Upper lobe of left lung (tissue), 6 donors: ENCODE results near the gene CEACAM19. TPM values are rescaled to one million over a fixed set of nuclear protein-coding genes. Genes with fewer than 3 reads are reported as not detected.

Experiments
- ATAC-seq, 2 donors: fragments of 200-7000 bp; cut with Tn5 transposase; one replicate each; pipeline ENCODE4 v1.9.1; 2022; ENCODE audit warnings: mild to moderate bottlenecking in 2 of 2, moderate library complexity in 2 of 2; ENCODE audit not compliant: low FRiP score in 2 of 2
- DNase-seq, 2 donors: peaks; one replicate each; pipeline ENCODE4 v3.0.0-alpha.2; 2019 to 2020
- H3K27ac ChIP-seq, 4 donors: fragments of 200-600 bp; sonication (generic); one replicate each; pipeline ENCODE4 v1.5.1; 2016 to 2019
- H3K27me3 ChIP-seq, 4 donors: fragments of 200-600 bp; sonication (generic); one replicate each; pipeline ENCODE4 v1.5.1; 2017 to 2019
- H3K36me3 ChIP-seq, 4 donors: fragments of 200-600 bp; sonication (generic); one replicate each; pipeline ENCODE4 v1.5.1; 2016 to 2019
- H3K4me1 ChIP-seq, 4 donors: fragments of 200-600 bp; sonication (generic); one replicate each; pipeline ENCODE4 v1.5.1; 2018 to 2019
- H3K4me3 ChIP-seq, 4 donors: fragments of 200-600 bp; sonication (generic); one replicate each; pipeline ENCODE4 v1.5.1; 2017 to 2019; ENCODE audit warnings: mild to moderate bottlenecking in 2 of 4, moderate library complexity in 1 of 4
- H3K9me3 ChIP-seq, 4 donors: fragments of 200-600 bp; sonication (generic); one replicate each; pipeline ENCODE4 v1.5.1; 2018 to 2019
- EP300 ChIP-seq, 4 donors: sonication (generic); formaldehyde crosslinking; IDR thresholded peaks; one replicate each; pipeline ENCODE4 v1.5.1; 2017; ENCODE audit warnings: antibody characterized with exemption in 4 of 4, control low read depth in 2 of 4
- POLR2A ChIP-seq, 4 donors: fragments of 450-650 bp; IDR thresholded peaks; one replicate each; pipeline ENCODE4 v1.5.1; 2016 to 2017; ENCODE audit warnings: antibody characterized with exemption in 4 of 4, mild to moderate bottlenecking in 2 of 4
- POLR2AphosphoS5 ChIP-seq, 2 donors: sonication (generic); formaldehyde crosslinking; IDR thresholded peaks; one replicate each; pipeline ENCODE4 v1.5.1; 2017; ENCODE audit warnings: antibody characterized with exemption in 2 of 2
- WGBS, 2 donors: methylation state at CpG; one replicate each; pipeline ENCODE4 v1.1.5; 2017 to 2018; 5-methylcytosine and 5-hydroxymethylcytosine counted together
- total RNA-seq, 6 donors: library from RNA; depleted of rRNA in 4 of 6; stranded (reverse); fragments of >200 nt in 4 of 6; gene quantifications; one replicate each; pipeline versions ENCODE4 v1.1.0 to v1.2.1, GENCODE V29; 2016 to 2021
- TF ChIP-seq, protein P1 (sequence below), 6 experiments: fragments of 450-650 bp in 4 of 6; fragments of 200-600 bp in 2 of 6; sonication (generic) in 2 of 6; IDR thresholded peaks; one replicate each; pipeline ENCODE4 v1.5.1; 2016 to 2019; ENCODE audit warnings: antibody characterized with exemption in 6 of 6
- donor health status: DM: no; HTN: no; CAD: no; lungs with moderate emphysema.
- donor health status: DM: no; HTN: yes; CAD: no; lungs with severe emphysema.

Gene CEACAM19
- total RNA-seq, 6 donors from 2014 or later = 2.8 to 13.6 (median 7.2) TPM

DNA sequence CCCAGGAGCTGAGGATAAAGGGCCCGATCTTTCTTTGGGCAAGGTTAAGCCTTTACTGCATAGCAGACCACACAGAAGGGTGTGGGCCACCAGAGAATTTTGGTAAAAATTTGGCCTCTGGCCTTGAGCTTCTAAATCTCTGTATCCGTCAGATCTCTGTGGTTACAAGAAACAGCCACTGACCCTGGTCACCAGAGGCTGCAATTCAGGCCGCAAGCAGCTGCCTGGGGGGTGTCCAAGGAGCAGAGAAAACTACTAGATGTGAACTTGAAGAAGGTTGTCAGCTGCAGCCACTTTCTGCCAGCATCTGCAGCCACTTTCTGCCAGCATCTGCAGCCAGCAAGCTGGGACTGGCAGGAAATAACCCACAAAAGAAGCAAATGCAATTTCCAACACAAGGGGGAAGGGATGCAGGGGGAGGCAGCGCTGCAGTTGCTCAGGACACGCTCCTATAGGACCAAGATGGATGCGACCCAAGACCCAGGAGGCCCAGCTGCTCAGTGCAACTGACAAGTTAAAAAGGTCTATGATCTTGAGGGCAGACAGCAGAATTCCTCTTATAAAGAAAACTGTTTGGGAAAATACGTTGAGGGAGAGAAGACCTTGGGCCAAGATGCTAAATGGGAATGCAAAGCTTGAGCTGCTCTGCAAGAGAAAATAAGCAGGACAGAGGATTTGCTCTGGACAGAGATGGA, 8.4 kb upstream of the CEACAM19 start:
- Histone ChIP-seq H3K27me3 (no peaks in the 10 kb centered on the region), H3K4me3 (no peak overlapping the region), H3K4me1 (peaks cover 0 to 4% (median 0%) of the 10 kb centered on the region in 4 donors), H3K36me3 (peaks cover 11 to 64% (median 45%) of the 10 kb centered on the region in 4 donors), H3K9me3 (no peaks in the 10 kb centered on the region), H3K27ac (no peak overlapping the region)
- ATAC-seq (no peak), DNase-seq (no peak)
- TF ChIP-seq POLR2A (IDR thresholded peaks at IDR 0.05) (no peak), POLR2AphosphoS5 (IDR thresholded peaks at IDR 0.05) (no peak), EP300 (IDR thresholded peaks at IDR 0.05) (no peak)
- TF ChIP-seq, protein P1, sequence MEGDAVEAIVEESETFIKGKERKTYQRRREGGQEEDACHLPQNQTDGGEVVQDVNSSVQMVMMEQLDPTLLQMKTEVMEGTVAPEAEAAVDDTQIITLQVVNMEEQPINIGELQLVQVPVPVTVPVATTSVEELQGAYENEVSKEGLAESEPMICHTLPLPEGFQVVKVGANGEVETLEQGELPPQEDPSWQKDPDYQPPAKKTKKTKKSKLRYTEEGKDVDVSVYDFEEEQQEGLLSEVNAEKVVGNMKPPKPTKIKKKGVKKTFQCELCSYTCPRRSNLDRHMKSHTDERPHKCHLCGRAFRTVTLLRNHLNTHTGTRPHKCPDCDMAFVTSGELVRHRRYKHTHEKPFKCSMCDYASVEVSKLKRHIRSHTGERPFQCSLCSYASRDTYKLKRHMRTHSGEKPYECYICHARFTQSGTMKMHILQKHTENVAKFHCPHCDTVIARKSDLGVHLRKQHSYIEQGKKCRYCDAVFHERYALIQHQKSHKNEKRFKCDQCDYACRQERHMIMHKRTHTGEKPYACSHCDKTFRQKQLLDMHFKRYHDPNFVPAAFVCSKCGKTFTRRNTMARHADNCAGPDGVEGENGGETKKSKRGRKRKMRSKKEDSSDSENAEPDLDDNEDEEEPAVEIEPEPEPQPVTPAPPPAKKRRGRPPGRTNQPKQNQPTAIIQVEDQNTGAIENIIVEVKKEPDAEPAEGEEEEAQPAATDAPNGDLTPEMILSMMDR (IDR thresholded peaks at IDR 0.05) = no peak
- 72 to 81% methylated on average over 5 to 7 of the region's 7 CpGs for WGBS, 2 donors

DNA sequence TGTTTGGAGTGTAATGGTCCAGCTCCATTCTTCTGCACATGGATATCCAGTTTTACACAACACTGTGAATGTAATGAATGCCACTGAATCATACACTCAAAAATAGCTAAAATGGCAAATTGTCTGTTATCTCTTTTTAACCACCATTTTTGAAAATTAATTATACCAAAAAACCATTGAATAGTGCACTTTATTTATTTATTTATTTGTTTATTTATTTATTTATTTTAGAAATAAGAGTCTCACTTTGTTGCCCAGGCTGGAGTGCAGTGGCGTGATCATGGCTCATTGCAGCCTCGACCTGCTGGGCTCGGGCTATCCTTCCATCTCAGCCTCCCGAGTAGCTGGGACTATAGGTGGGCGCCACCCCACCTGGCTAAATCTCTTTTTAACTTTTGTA, 7.3 kb upstream of the CEACAM19 start:
- no peaks in the 10 kb centered on the region for H3K27me3 ChIP-seq
- H3K36me3 ChIP-seq = peaks cover 4 to 53% (median 36%) of the 10 kb centered on the region in 4 donors
- H3K4me3 ChIP-seq = no peak overlapping the region
- no peak for DNase-seq
- WGBS, 2 donors = 94 to 97% methylated on average over 5 of the region's 5 CpGs
- no peak overlapping the region for H3K27ac ChIP-seq
- no peaks in the 10 kb centered on the region for H3K9me3 ChIP-seq
- TF ChIP-seq, protein P1 (IDR thresholded peaks at IDR 0.05) = no peak
- TF ChIP-seq POLR2AphosphoS5 (IDR thresholded peaks at IDR 0.05) (no peak), POLR2A (IDR thresholded peaks at IDR 0.05) (no peak), EP300 (IDR thresholded peaks at IDR 0.05) (no peak)
- peaks cover 0 to 4% (median 0%) of the 10 kb centered on the region in 4 donors for H3K4me1 ChIP-seq
- ATAC-seq = no peak

DNA sequence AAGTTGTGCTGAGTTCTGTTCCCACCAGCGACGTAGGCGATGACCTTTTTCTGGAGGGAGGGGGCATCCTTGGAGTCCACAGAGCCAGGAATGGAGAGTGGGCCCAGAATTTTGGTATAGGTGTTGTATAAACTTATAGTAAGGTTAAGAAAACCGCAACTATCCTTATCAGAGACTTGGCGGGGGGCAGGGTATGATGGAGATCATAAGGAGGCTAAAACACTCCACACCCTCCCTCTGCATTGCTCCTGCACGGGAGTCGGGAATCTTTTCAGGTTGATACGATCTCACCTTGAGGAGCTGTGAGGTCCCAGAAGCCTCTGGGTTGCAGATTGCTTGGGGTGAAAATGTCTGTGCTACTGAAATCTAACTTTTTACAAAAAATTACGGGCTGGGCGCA, 6.3 kb upstream of the CEACAM19 start:
- H3K27me3 ChIP-seq = no peaks in the 10 kb centered on the region
- H3K9me3 ChIP-seq = no peaks in the 10 kb centered on the region
- H3K27ac ChIP-seq = no peak overlapping the region
- TF ChIP-seq POLR2A (IDR thresholded peaks at IDR 0.05) (no peak), POLR2AphosphoS5 (IDR thresholded peaks at IDR 0.05) (no peak), EP300 (IDR thresholded peaks at IDR 0.05) (no peak)
- TF ChIP-seq, protein P1 (IDR thresholded peaks at IDR 0.05) = no peak
- no peak overlapping the region for H3K4me3 ChIP-seq
- DNase-seq = no peak
- peaks cover 4 to 43% (median 27%) of the 10 kb centered on the region in 4 donors for H3K36me3 ChIP-seq
- 96 to 97% methylated on average over 10 of the region's 10 CpGs for WGBS, 2 donors
- H3K4me1 ChIP-seq = peaks cover 0 to 4% (median 0%) of the 10 kb centered on the region in 4 donors
- ATAC-seq = no peak

DNA sequence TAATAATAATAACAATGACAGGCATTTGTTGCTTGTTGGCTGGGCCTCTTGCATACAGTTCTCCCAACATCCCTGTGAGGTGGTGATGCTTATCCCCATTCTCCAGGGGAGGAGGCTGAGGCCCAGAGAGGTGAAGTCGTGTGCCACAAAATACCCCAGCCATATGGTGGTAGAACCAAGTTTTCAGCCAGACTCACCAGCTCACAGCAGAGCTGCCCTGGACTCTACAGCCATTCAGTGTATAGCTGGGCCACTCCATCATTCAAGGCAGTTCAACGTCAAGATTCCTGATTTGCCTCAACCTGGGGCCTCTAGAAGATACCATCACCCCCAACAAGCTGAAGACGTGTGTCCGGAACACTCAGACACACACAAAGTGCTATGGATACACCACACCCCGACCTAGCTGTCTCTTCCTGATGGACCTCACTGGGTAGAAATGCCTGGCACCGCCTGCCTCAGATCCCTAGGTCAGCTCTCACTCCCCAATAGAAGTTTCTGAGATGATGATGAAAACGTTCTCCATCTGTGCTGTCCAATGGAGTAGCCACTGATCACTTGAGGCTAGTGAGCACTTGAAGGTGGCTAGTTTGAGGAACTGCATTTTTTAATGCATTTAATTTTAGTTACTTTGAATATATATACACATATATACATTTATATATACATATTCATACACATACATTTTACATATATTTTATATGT, 4.3 kb upstream of the CEACAM19 start:
- ATAC-seq = no peak
- peaks cover 4 to 23% (median 11%) of the 10 kb centered on the region in 4 donors for H3K36me3 ChIP-seq

More for the DNA sequence above, 4.3 kb upstream of the CEACAM19 start:
- TF ChIP-seq POLR2AphosphoS5 (IDR thresholded peaks at IDR 0.05) = no peak
- TF ChIP-seq, protein P1 (IDR thresholded peaks at IDR 0.05) = no peak
- no peak for TF ChIP-seq EP300 (IDR thresholded peaks at IDR 0.05)
- no peak for TF ChIP-seq POLR2A (IDR thresholded peaks at IDR 0.05)
- Histone ChIP-seq H3K4me1 (peaks cover 0 to 4% (median 0%) of the 10 kb centered on the region in 4 donors), H3K4me3 (no peak overlapping the region), H3K9me3 (no peaks in the 10 kb centered on the region), H3K27ac (no peak overlapping the region), H3K27me3 (no peaks in the 10 kb centered on the region)
- no peak for DNase-seq
- 82 to 87% methylated on average over 6 to 7 of the region's 7 CpGs for WGBS, 2 donors
